Limb (tissue), 2 donors: ENCODE measurements around the gene QARS1.
A peak's percentile ranks its signal among the peaks of the same experiment; 100 is the strongest.

ENCODE experiments used
- DNase-seq, 2 donors: peaks; one replicate each; pipeline ENCODE4 v3.0.0-alpha.2; 2016; ENCODE audit errors: extremely low spot score in 2 of 2

QARS1 gene

GRCh38 chr3:49120438-49121131 lies 16.0 kb upstream of the QARS1 start, which contains the start of gene USP19:
Gene USP19 (minus strand): TSS chr3:49120823. CDS start chr3:49119145, 1,678 bp downstream.
- peak; percentile 89 to 95 for DNase-seq

- DNase-seq: no peak
These were observed 15.5 kb upstream of the QARS1 start for GRCh38 chr3:49120096-49120437.

DNA sequence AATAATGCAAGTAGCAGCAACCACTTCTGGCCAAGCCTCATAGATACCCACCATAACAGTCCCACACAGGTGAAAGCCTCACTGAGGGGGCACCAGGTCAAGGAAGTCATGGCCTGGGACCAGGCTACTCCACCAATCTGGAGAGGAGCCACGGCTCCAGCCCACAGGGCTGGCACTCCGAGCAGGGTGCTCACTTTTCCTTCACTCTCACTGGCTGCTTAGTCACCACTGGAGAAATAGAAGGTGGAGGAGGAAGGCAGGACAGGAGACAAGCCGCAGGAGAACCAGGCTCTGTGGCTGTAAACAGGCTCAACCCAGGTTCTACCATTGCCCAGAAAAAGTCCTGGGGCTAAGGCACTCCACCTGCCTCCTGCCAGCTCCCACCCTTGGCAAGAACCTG lies 14.9 kb upstream of the QARS1 start:
- DNase-seq: no peak

DNA sequence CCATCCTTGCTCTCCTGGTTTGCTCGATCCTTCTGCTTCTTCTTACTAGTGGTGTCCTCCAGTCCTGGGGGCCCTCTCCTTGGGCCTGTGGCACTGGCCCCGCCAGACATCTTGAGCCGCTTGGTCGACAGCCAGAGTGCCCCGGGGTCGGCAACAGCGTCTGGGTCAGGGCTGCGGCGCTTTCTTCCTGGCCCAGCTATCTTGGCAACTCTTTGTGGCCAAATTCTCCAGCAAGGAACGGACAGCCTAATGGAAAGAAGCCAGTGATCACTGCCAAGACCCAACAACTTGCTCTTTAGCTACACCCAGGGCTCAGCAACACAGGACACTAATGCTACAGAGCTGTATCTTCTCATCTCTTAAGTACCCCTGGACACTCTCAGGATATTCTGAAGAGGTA lies 14.5 kb upstream of the QARS1 start:
- no peak for DNase-seq

- no peak for DNase-seq
These were observed 7.7 kb upstream of the QARS1 start for GRCh38 chr3:49112262-49112661.

DNA sequence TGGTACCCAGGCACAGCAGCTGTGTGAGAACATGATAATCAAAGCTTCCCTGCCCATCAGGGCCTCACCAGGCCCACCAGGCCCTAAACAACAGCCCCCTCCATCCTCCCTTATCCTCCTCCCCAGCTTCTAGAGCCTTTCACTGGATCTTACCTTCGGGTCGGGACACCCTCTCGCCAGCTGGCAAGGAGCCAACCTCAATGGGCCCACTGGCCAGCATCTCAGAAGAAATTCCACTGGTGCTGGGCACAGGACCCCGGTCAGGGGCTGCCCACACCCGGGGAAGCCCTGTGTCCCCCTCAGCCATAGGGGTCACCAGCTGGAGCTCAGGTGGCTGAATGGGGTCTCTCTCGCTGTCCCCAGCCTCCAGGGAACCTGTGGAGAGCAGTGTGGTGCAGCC lies 6.8 kb upstream of the QARS1 start:
- DNase-seq: no peak

DNA sequence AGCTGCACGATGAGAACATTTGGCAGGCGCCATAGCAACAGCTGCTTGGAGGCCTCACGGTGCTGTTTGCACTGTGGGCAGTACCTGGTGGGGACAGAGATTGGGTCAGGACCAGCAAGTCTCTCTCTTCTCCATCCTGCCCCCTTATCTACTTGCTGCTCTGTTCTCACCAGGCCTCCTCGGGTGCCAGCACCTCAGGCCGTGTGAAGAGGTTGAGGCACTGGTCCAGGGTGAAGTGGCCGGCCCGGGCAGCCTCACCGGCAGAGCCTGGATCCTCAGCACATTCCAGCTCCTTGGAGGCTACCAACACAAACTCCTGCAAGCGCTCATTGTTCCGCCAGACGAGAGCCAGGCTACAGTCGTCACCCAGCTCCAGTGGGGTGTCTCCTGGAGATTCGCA lies 6.2 kb upstream of the QARS1 start:
- no peak for DNase-seq

DNA sequence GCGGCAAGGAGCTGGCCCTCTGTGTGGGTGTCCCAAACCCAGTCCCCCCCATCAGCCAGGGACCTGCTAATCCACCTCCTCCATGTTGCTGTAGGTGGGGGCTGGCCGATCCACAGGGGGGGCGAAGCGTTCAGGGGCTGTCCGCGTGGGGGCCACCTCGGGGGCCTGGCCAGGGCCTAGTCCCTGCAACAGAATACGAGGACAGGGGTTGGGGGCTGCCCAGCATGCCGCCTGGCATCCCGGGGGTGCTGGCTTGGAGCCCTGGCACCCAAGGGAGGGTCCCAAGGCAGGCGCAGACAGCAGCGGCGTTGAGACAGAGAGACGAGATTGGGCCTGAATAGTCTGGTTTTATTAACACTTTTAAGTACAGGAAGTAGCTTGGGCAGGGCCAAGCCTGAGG lies 3.8 kb upstream of the QARS1 start:
- DNase-seq: no peak

- no peak for DNase-seq
These were observed 518 bp downstream of the QARS1 start for GRCh38 chr3:49104052-49104426.

DNA sequence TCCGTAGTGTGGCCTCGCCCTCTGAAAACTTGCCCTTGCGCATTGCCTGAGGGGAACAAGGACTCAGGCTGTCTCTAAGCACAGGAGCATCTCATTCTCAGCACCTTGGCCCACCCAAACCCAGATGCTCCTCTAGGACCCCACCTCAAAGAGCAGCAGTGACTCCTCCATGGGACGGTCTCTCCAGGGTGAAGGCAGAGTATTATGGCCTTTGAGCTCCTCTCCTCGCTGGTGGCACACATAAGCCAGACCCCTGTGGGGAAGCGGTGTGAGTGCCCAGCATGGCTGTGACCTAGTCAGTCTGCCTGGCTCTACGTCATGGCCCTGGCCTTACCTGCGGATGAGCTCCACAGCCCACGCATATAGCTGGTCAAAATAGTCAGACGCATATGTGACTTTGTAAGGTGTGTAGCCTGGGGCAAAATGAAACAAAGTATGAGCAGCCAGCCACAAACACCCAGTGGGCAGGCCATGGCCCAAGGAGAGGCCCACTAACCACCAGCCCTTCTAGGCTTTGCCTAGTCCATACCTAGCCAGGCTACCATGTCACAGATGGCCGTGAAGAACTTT lies 4.4 kb downstream of the QARS1 start:
- DNase-seq: no peak

GRCh38 chr3:49098910-49099630 lies 5.5 kb downstream of the QARS1 start:
- no peak for DNase-seq

GRCh38 chr3:49098429-49098828 lies 6.1 kb downstream of the QARS1 start:
- no peak for DNase-seq

GRCh38 chr3:49093853-49094767 lies 10.4 kb downstream of the QARS1 start, which contains the start of gene QRICH1:
Gene QRICH1 (minus strand): TSS chr3:49094071. CDS start chr3:49077017, 17,054 bp downstream.
- peak; percentile 98 to 99 for DNase-seq

DNA sequence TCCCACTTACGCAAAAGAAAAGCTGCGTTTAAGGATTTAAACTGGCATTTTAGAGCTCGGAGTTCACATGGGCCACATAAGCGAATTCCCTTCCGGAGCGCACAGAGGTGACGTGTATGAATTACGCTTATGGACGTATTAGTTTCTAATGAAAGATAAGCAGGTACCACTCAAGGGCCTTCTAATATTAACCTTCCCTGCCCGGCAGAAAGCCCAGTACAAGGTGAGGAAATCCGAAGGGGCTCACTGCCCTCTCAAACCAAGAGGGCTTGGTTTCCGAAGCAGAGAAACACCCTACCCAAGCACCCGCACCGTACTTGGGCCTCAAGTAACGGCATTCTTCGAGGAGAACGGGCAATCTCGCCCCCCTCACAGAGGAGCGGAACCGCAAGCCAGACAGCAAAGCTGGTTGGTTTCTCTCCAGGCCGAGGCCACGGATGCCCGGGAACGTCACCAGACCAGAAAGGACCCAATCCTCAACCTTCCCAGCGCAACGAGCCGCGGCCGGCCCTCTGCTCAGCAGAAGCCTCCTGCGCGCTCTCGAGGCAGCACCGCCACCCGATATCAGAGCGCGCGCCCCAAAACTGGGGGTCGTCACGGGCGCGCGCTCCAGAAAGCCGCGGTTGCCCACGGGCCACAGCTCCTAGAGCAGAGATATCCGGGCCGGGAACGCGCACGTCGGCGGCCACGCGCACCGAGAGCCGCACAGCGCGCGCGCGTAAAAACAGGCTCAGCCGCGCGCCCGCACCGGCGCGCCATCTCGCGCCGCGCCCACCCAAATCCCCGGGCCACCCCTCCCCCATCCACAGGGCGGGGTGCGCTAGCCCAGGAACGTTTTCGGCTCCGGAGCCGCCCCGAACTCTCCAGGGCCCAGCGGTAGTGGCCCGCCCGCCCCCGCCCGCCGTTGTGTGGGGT lies 11.4 kb downstream of the QARS1 start:
- peak; percentile 77 to 92 for DNase-seq

DNA sequence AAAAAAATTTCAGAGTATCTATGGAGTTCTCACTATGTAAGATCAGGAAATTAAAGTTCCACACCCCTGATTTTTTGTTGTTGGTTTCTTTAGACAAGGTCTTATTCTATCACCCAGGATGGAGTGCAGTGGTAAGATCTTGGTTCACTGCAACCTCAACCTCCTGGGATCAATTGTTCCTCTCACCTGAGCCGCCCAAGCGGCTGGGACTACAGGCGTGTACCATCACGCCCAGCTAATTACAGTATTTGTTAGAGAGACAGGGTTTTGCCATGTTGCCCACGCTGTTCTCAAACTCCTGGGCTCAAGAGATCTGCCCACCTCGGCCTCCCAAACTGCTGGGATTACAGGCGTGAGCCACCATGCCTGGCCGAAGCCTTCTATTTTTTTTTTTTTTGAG lies 23.1 kb downstream of the QARS1 start:
- DNase-seq: no peak

- no peak for DNase-seq
These were observed 25.3 kb downstream of the QARS1 start for GRCh38 chr3:49079270-49079669.

DNA sequence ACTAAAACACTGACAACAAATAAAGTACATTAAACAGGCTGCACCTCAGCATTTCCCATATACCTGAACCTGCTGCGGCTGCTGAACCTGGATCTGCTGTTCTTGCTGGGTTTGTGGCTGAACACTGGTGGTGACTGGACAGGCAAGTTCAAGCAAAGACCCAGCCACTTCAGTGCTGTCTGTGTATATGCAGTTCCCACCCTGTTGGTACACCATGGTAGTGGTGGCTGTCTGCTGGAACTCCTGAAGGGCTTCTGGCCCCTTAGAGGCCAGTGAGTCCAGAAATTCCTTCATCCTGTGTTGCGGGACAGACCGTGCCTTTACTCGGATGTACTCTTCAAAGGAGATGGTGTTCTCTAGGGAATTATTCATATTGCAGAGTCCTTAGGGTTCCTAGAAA lies 27.9 kb downstream of the QARS1 start:
- DNase-seq: no peak

DNA sequence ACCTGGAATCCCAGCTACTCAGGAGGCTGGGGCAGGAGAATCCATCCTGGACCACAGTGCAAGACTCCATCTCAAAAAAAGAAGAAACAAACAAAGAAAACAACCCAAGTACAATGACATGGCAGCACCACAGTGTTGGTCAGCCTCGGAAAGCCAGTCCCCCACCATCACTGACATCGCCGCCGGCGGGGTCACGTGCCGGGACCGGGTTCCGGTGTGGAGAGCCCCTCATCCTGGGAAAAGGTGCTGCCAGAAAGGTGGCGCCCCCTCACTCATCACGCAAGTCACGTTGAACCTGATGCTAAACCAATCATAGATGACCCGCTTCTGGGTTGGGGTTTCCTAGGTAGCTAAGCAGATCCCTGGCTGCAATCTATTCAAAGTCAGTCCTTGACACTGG lies 28.4 kb downstream of the QARS1 start:
- DNase-seq: no peak

GRCh38 chr3:49058011-49058410 lies 46.5 kb downstream of the QARS1 start:
- no peak for DNase-seq

GRCh38 chr3:49057268-49057667 lies 47.3 kb downstream of the QARS1 start:
- DNase-seq: no peak
